IMR-90 (cell line): ENCODE data around the gene STRA6. TPM values are rescaled to one million over a fixed set of nuclear protein-coding genes. Genes with fewer than 3 reads are reported as not detected.

Source experiments
- ATAC-seq: fragments of 200-7000 bp; cut with Tn5 transposase; 2 replicates; pipeline ENCODE4 v1.9.1; 2020; ENCODE audit warnings: low read depth, mild to moderate bottlenecking, moderate library complexity
- BruUV-seq: library from RNA; stranded (reverse); fragments of 400-500 nt; replicated peaks from 2 replicates; lab custom pipeline; 2021; lab: Mats Ljungman, UMichigan
- CTCF ChIA-PET: fragments of 300-600 bp; formaldehyde crosslinking; extraction: SDS; loops from one replicate; lab custom pipeline; 2021; ENCODE audit warnings: antibody characterized with exemption; lab: Yijun Ruan, JAX
- POLR2A ChIA-PET: fragments of 300-600 bp; sonication (Branson Sonifier 250); formaldehyde crosslinking; loops from one replicate; lab custom pipeline; 2022; ENCODE audit warnings: antibody characterized with exemption; ENCODE audit not compliant: unreplicated experiment; lab: Charles Lee
- DNase-seq: peaks from one replicate; pipeline ENCODE4 v3.0.0; 2013
- H2AFZ ChIP-seq: replicated peaks from 2 replicates; pipeline ENCODE3; 2013; ENCODE audit warnings: low read length, mild to moderate bottlenecking; ENCODE audit not compliant: poor library complexity
- H2AK5ac ChIP-seq: 2 replicates; pipeline ENCODE4 v1.6.1; 2013; ENCODE audit warnings: low read depth, low read length, inconsistent platforms
- H2AK9ac ChIP-seq: replicated peaks from 2 replicates; pipeline ENCODE3; 2013; ENCODE audit warnings: mild to moderate bottlenecking, low read depth, low read length, moderate library complexity; ENCODE audit not compliant: poor library complexity
- H2BK120ac ChIP-seq: 2 replicates; pipeline ENCODE4 v1.6.1; 2013; ENCODE audit warnings: low read depth, low read length, inconsistent platforms
- H2BK15ac ChIP-seq: 3 replicates; pipeline ENCODE4 v1.6.1; 2013; ENCODE audit warnings: low read depth, low read length, inconsistent platforms
- H2BK20ac ChIP-seq: 2 replicates; pipeline ENCODE4 v1.6.1; 2013; ENCODE audit warnings: low read depth, mild to moderate bottlenecking, inconsistent platforms, low read length, moderate library complexity
- H2BK5ac ChIP-seq: 2 replicates; pipeline ENCODE4 v1.6.1; 2013; ENCODE audit warnings: mild to moderate bottlenecking, low read depth, low read length, inconsistent platforms; ENCODE audit not compliant: poor library complexity, severe bottlenecking
- H3K14ac ChIP-seq: replicated peaks from 2 replicates; pipeline ENCODE4 v1.6.1; 2013; ENCODE audit warnings: low read depth, low read length, inconsistent platforms
- H3K18ac ChIP-seq: 2 replicates; pipeline ENCODE4 v1.6.1; 2013; ENCODE audit warnings: low read depth, low read length, control low read depth
- H3K23ac ChIP-seq: 2 replicates; pipeline ENCODE4 v1.6.1; 2013; ENCODE audit warnings: low read depth, low read length, inconsistent platforms
- H3K27ac ChIP-seq: 2 replicates; pipeline ENCODE4 v1.5.1; 2013; ENCODE audit warnings: mild to moderate bottlenecking, control low read depth, low read length; ENCODE audit not compliant: insufficient read depth
- H3K27me3 ChIP-seq: 2 replicates; pipeline ENCODE4 v1.6.1; 2013; ENCODE audit warnings: low read length; ENCODE audit not compliant: control insufficient read depth, insufficient read depth
- H3K36me3 ChIP-seq: 2 replicates; pipeline ENCODE4 v1.6.1; 2013; ENCODE audit warnings: low read length, mixed read lengths; ENCODE audit not compliant: control insufficient read depth, insufficient read depth
- H3K4ac ChIP-seq: 2 replicates; pipeline ENCODE4 v1.6.1; 2013; ENCODE audit warnings: low read depth, low read length, inconsistent platforms
- H3K4me1 ChIP-seq: 2 replicates; pipeline ENCODE4 v1.6.1; 2013; ENCODE audit warnings: low read length, mixed read lengths; ENCODE audit not compliant: control insufficient read depth, insufficient read depth
- H3K4me2 ChIP-seq: 2 replicates; pipeline ENCODE4 v1.6.1; 2013; ENCODE audit warnings: low read depth, mild to moderate bottlenecking, control low read depth, low read length, moderate library complexity
- H3K4me3 ChIP-seq: 2 replicates; pipeline ENCODE4 v1.5.1; 2013; ENCODE audit warnings: low read depth, mild to moderate bottlenecking, control low read depth, low read length, moderate library complexity; ENCODE audit not compliant: insufficient read depth
- H3K56ac ChIP-seq: 2 replicates; pipeline ENCODE4 v1.6.1; 2013; ENCODE audit warnings: low read length, inconsistent platforms; ENCODE audit not compliant: insufficient read depth; ENCODE audit errors: extremely low read depth
- H3K79me1 ChIP-seq, 2 experiments: 2 replicates each; pipeline ENCODE4 v1.6.1; 2013; ENCODE audit warnings: low read length in 2 of 2, inconsistent platforms in 1 of 2, low read depth in 1 of 2
- H3K9ac ChIP-seq: 2 replicates; pipeline ENCODE4 v1.6.1; 2013; ENCODE audit warnings: low read depth, low read length, control low read depth
- H3K9me1 ChIP-seq: 2 replicates; pipeline ENCODE4 v1.6.1; 2013; ENCODE audit warnings: low read length, inconsistent platforms; ENCODE audit not compliant: insufficient read depth
- H3K9me3 ChIP-seq: 2 replicates; pipeline ENCODE4 v1.6.1; 2013; ENCODE audit warnings: low read length; ENCODE audit not compliant: control insufficient read depth, insufficient read depth
- H4K20me1 ChIP-seq: 2 replicates; pipeline ENCODE4 v1.6.1; 2013; ENCODE audit warnings: low read length, inconsistent platforms; ENCODE audit not compliant: insufficient read depth
- H4K5ac ChIP-seq: 2 replicates; pipeline ENCODE4 v1.6.1; 2013; ENCODE audit warnings: mild to moderate bottlenecking, low read depth, low read length, control low read depth
- H4K8ac ChIP-seq, 2 experiments: 2 replicates each; pipeline ENCODE4 v1.6.1; 2013; ENCODE audit warnings: low read depth in 2 of 2, low read length in 2 of 2, control low read depth in 1 of 2, inconsistent platforms in 1 of 2
- H4K91ac ChIP-seq: 2 replicates; pipeline ENCODE4 v1.6.1; 2013; ENCODE audit warnings: low read depth, low read length, inconsistent platforms; ENCODE audit not compliant: insufficient read depth
- SMC3 ChIP-seq: fragments of 150-350 bp; IDR thresholded peaks from 2 replicates; pipeline ENCODE4 v1.6.1; 2016; ENCODE audit warnings: low read depth, mild to moderate bottlenecking, antibody characterized with exemption, low read length, moderate library complexity
- WGBS, 2 experiments: methylation state at CpG; one replicate each; pipeline versions ENCODE4 v1.1.5 to v1.1.7; 2013; ENCODE audit warnings: missing lambda C conversion rate in 2 of 2; ENCODE audit not compliant: insufficient read length in 1 of 2; ENCODE audit errors: extremely low coverage in 2 of 2; 5-methylcytosine and 5-hydroxymethylcytosine counted together
- dilution Hi-C: fragments of 300-500 bp; cut with HindIII; formaldehyde crosslinking; loops from one replicate; pipeline ENCODE4 v1.14.3; 2018; ENCODE audit warnings: low sequenced_read_pairs; ENCODE audit not compliant: unreplicated experiment
- in situ Hi-C: fragments of 300-500 bp; cut with MboI; formaldehyde crosslinking; loops from 3 replicates; pipeline ENCODE4 v1.14.3; 2019; ENCODE audit warnings: low sequenced_read_pairs, inconsistent platforms, mixed read lengths
- intact Hi-C: fragments of 100-400 bp; cut with micrococcal nuclease; formaldehyde crosslinking; loops from 2 replicates; pipeline ENCODE4 v1.10.0; 2022
- polyA plus RNA-seq, 3 experiments: library from polyadenylated mRNA; depleted of rRNA; stranded (reverse); fragments of >200 nt; gene quantifications; 2 replicates each; pipeline ENCODE4 v1.2.3, GENCODE V29; 2012; ENCODE audit warnings: low replicate concordance in 1 of 3
- total RNA-seq: library from RNA; depleted of rRNA; stranded (reverse); fragments of >200 nt; gene quantifications from 2 replicates; pipeline ENCODE4 v1.2.3, GENCODE V29; 2012
- TF ChIP-seq, protein P1 (sequence below): fragments of 150-350 bp; IDR thresholded peaks from 2 replicates; pipeline ENCODE4 v1.6.1; 2017; ENCODE audit warnings: mild to moderate bottlenecking, antibody characterized with exemption, low read length, low read depth
- TF ChIP-seq, protein P2 (sequence below): conservative IDR thresholded peaks from 2 replicates; pipeline ENCODE4 v1.5.1; 2012; ENCODE audit warnings: mild to moderate bottlenecking, low read depth, low read length, improper control_type of control experiment

Gene STRA6
- total and polyA plus RNA-seq, 2 of the 4 experiments (the other 2 are of a cell fraction), result 0.17 TPM; not detected in 1

DNA sequence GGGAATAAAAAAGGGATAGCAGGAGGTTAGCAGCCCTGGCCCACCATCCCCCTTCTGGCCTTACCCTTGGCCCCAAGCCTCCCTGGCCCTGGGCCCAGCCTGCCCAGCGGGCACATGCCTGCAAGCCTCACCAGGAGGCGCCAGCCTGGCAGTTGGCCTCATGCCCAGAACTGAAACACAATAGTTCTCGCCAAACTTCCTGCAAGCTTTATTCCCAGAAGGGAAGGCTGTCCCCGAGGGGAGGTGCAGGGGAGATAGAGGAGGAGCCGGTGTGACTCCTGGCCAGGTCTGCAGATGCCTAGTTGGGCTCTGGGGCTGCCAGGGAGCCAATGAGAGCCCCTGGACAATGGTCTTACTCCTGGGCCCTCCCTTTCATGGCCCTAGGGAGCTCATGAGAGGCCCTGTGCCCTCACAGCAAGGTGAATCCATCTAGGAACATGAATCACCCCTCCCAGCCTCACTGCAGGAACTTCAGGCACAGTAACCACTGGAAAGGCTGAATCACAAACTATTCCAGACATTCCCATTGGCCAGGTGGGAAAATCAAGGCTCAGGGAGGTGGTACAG, 37.5 kb upstream of the STRA6 start:
- CTCF ChIA-PET, result interaction anchor here (0.7 kb wide), 1 partner anchor 24 kb away, joined by 3 read pairs; no protein-coding TSS in a partner anchor
- BruUV-seq, result no TSS peak
- Histone ChIP-seq H3K27me3 (peaks cover 18% of the 10 kb centered on the region), H3K27ac (no peak overlapping the region), H2AFZ (peak overlapping the region; percentile 41), H2BK120ac (no peak overlapping the region), H2AK5ac (no peak overlapping the region), H3K56ac (no peak overlapping the region), H4K91ac (no peak overlapping the region), H3K9me3 (no peaks in the 10 kb centered on the region), H2AK9ac (peak overlapping the region; percentile 52), H4K5ac (no peak overlapping the region), H3K36me3 (no peaks in the 10 kb centered on the region), H2BK5ac (no peak overlapping the region), H3K23ac (no peak overlapping the region), H3K4ac (no peak overlapping the region), H4K8ac (no peak overlapping the region), H3K9me1 (peaks cover 5% of the 10 kb centered on the region; the same call in 1 of the 2 replicates), H2BK20ac (no peak overlapping the region), H4K20me1 (no peaks in the 10 kb centered on the region), H3K18ac (no peak overlapping the region), H3K9ac (no peak overlapping the region), H3K4me3 (no peak overlapping the region), H3K79me1 (no peaks in the 10 kb centered on the region), H3K4me1 (peaks cover 5% of the 10 kb centered on the region; the same call in 1 of the 2 replicates), H3K4me2 (no peak overlapping the region), H3K14ac (no peak overlapping the region), H2BK15ac (no peak overlapping the region)
- ATAC-seq (peak; percentile 52), DNase-seq (peak; percentile 35)
- POLR2A ChIA-PET, result no interaction called here
- TF ChIP-seq, protein P1, sequence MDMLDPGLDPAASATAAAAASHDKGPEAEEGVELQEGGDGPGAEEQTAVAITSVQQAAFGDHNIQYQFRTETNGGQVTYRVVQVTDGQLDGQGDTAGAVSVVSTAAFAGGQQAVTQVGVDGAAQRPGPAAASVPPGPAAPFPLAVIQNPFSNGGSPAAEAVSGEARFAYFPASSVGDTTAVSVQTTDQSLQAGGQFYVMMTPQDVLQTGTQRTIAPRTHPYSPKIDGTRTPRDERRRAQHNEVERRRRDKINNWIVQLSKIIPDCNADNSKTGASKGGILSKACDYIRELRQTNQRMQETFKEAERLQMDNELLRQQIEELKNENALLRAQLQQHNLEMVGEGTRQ, result no peak
- TF ChIP-seq, protein P2, sequence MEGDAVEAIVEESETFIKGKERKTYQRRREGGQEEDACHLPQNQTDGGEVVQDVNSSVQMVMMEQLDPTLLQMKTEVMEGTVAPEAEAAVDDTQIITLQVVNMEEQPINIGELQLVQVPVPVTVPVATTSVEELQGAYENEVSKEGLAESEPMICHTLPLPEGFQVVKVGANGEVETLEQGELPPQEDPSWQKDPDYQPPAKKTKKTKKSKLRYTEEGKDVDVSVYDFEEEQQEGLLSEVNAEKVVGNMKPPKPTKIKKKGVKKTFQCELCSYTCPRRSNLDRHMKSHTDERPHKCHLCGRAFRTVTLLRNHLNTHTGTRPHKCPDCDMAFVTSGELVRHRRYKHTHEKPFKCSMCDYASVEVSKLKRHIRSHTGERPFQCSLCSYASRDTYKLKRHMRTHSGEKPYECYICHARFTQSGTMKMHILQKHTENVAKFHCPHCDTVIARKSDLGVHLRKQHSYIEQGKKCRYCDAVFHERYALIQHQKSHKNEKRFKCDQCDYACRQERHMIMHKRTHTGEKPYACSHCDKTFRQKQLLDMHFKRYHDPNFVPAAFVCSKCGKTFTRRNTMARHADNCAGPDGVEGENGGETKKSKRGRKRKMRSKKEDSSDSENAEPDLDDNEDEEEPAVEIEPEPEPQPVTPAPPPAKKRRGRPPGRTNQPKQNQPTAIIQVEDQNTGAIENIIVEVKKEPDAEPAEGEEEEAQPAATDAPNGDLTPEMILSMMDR, result peak; percentile 35
- 0 out of 2 replicates have a peak, but pooled peaks have one; percentile 15 for TF ChIP-seq SMC3
- intact Hi-C loops (no loop called here), dilution Hi-C loops (no loop called here), in situ Hi-C loops (no loop called here)
- no CpG with 5 or more reads among the region's 5 CpGs for WGBS, 2 experiments
